ENCODE measurements around the gene RANBP9. TPM values are rescaled to one million over a fixed set of nuclear protein-coding genes. Genes with fewer than 3 reads are reported as not detected.

RANBP9 gene
- total RNA-seq, 1 experiment from 2014 or later = 44.5 TPM

GRCh38 chr6:13712599-13712898, 914 bp upstream of the RANBP9 start:
- Histone ChIP-seq H3K4me1 (ENCODE audit: control insufficient read depth, insufficient read depth, low read length) (peaks cover 15% of the 10 kb centered on the region), H3K27me3 (ENCODE audit: control insufficient read depth, insufficient read depth, low read length) (no peaks in the 10 kb centered on the region), H3K36me3 (ENCODE audit: control insufficient read depth, insufficient read depth, low read length) (no peaks in the 10 kb centered on the region; the same call in 1 of the 2 replicates), H3K27ac (ENCODE audit: low read length) (peak overlapping the region; percentile 98), H3K4me3 (ENCODE audit: low read depth in 2 of 2, low read length in 2 of 2) (peak overlapping the region; percentile 71 to 77), H3K9me3 (ENCODE audit: control insufficient read depth, insufficient read depth, low read depth, low read length) (no peaks in the 10 kb centered on the region)
- BruUV-seq (replicated peaks) = TSS peak; percentile 94
- DNase-seq (ENCODE audit: low read depth, low spot score) (no peak), ATAC-seq (no peak)
- intact Hi-C loops (cut with micrococcal nuclease; ENCODE audit: unreplicated experiment) = no loop called here
- in situ Hi-C loops (cut with HindIII; ENCODE audit: low pct_unique_long_range_greater_than_20kb, low sequenced_read_pairs) = no loop called here
- ChIA-PET CTCF (interaction anchor here (0.6 kb wide), 1 partner anchor 50 kb away, joined by 11 read pairs; no protein-coding TSS in a partner anchor), POLR2A (no interaction called here)
- TF ChIP-seq TCF7L2 (IDR thresholded peaks at IDR 0.05; ENCODE audit: low read depth, low read length) (no peak), REST (IDR thresholded peaks at IDR 0.05; ENCODE audit: insufficient read depth in 1 of 2, low read depth in 2 of 2, low read length in 1 of 2) (no peak), POLR2AphosphoS5 (IDR thresholded peaks at IDR 0.05; ENCODE audit: low read depth, low read length) (no peak), SIN3A (IDR thresholded peaks at IDR 0.05; ENCODE audit: borderline replicate concordance, insufficient read depth, low read depth, low read length) (no peak), CTCF (IDR thresholded peaks at IDR 0.05) (no peak)

GRCh38 chr6:13711324-13711732, 307 bp downstream of the RANBP9 start:
- ATAC-seq = peak; percentile 78
- TF ChIP-seq SIN3A (IDR thresholded peaks at IDR 0.05; ENCODE audit: borderline replicate concordance, insufficient read depth, low read depth, low read length) (no peak), TCF7L2 (IDR thresholded peaks at IDR 0.05; ENCODE audit: low read depth, low read length) (no peak), POLR2AphosphoS5 (IDR thresholded peaks at IDR 0.05; ENCODE audit: low read depth, low read length) (peak; percentile 40; the same call in 1 of the 2 replicates), CTCF (IDR thresholded peaks at IDR 0.05) (peak; percentile 57; the same call in 1 of the 2 replicates), REST (IDR thresholded peaks at IDR 0.05; ENCODE audit: insufficient read depth in 1 of 2, low read depth in 2 of 2, low read length in 1 of 2) (no peak)
- CTCF ChIA-PET = interaction anchor here (0.6 kb wide), 1 partner anchor 107 kb away, joined by 6 read pairs; no protein-coding TSS in a partner anchor
- BruUV-seq (replicated peaks) = no TSS peak
- H3K9me3 ChIP-seq (ENCODE audit: control insufficient read depth, insufficient read depth, low read depth, low read length) = no peaks in the 10 kb centered on the region
- DNase-seq (ENCODE audit: low read depth, low spot score) = no peak
- H3K4me1 ChIP-seq (ENCODE audit: control insufficient read depth, insufficient read depth, low read length) = peaks cover 15% of the 10 kb centered on the region
- H3K27ac ChIP-seq (ENCODE audit: low read length) = no peak overlapping the region
- intact Hi-C loops (cut with micrococcal nuclease; ENCODE audit: unreplicated experiment) (no loop called here), in situ Hi-C loops (cut with HindIII; ENCODE audit: low pct_unique_long_range_greater_than_20kb, low sequenced_read_pairs) (no loop called here)
- POLR2A ChIA-PET = no interaction called here
- no peaks in the 10 kb centered on the region; the same call in 1 of the 2 replicates for H3K36me3 ChIP-seq (ENCODE audit: control insufficient read depth, insufficient read depth, low read length)
- peak overlapping the region; percentile 16 to 77 for H3K4me3 ChIP-seq (ENCODE audit: low read depth in 2 of 2, low read length in 2 of 2)
- no peaks in the 10 kb centered on the region for H3K27me3 ChIP-seq (ENCODE audit: control insufficient read depth, insufficient read depth, low read length)

Data from Panc1 (cell line).